Body of pancreas (tissue), 4 donors: ENCODE results near the gene TTC21B.

Experiments
- POLR2A ChIP-seq, 3 donors: fragments of 450-650 bp; IDR thresholded peaks; one replicate each; pipeline ENCODE4 v1.6.1; 2016; ENCODE audit warnings: antibody characterized with exemption in 3 of 3, mild to moderate bottlenecking in 2 of 3
- TF ChIP-seq, protein P1 (sequence below), 7 experiments: fragments of 450-650 bp in 4 of 7; fragments of 200-600 bp in 3 of 7; sonication (generic) in 3 of 7; IDR thresholded peaks; one replicate each; pipeline ENCODE4 v1.5.1; 2016 to 2019; ENCODE audit warnings: antibody characterized with exemption in 7 of 7

DNA sequence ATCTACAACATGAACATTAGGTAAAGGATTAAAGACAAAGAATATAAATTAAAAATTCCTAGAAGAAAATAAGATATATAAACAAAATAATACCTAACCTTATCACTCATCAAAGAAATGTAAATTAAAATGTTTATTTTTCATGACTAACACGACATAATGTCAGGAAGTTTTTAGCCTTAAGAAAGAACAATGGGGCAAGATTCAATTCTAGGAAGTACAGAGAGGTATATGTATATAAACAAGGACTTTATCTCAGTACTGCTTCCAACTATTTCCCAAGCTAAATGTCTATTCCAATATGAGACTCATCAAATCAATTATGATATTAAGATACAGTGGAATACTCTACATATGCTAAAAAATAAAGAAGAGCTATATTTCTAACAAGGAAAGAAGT is 44.1 kb downstream of the TTC21B start:
- no peak for TF ChIP-seq POLR2A (IDR thresholded peaks at IDR 0.05)
- TF ChIP-seq, protein P1, sequence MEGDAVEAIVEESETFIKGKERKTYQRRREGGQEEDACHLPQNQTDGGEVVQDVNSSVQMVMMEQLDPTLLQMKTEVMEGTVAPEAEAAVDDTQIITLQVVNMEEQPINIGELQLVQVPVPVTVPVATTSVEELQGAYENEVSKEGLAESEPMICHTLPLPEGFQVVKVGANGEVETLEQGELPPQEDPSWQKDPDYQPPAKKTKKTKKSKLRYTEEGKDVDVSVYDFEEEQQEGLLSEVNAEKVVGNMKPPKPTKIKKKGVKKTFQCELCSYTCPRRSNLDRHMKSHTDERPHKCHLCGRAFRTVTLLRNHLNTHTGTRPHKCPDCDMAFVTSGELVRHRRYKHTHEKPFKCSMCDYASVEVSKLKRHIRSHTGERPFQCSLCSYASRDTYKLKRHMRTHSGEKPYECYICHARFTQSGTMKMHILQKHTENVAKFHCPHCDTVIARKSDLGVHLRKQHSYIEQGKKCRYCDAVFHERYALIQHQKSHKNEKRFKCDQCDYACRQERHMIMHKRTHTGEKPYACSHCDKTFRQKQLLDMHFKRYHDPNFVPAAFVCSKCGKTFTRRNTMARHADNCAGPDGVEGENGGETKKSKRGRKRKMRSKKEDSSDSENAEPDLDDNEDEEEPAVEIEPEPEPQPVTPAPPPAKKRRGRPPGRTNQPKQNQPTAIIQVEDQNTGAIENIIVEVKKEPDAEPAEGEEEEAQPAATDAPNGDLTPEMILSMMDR (IDR thresholded peaks at IDR 0.05): no peak
